H1 (cell line): Measurements from ENCODE around the gene OTUD5. TPM values are rescaled to one million over a fixed set of nuclear protein-coding genes. Genes with fewer than 3 reads are reported as not detected.

Source experiments
- BCL11A ChIP-seq, 2 experiments: IDR thresholded peaks; one replicate each; pipeline ENCODE4 v1.6.1; 2011; ENCODE audit warnings: low read depth in 2 of 2, low read length in 2 of 2, mild to moderate bottlenecking in 2 of 2
- JUND ChIP-seq: IDR thresholded peaks from 2 replicates; pipeline ENCODE4 v1.6.1; 2011; ENCODE audit warnings: mild to moderate bottlenecking, improper control_type of control experiment, low read length
- NRF1 ChIP-seq: IDR thresholded peaks from 2 replicates; pipeline ENCODE4 v1.6.1; 2011; ENCODE audit warnings: mild to moderate bottlenecking, low read depth, low read length, improper control_type of control experiment
- PHF8 ChIP-seq: fragments of 200-600 bp; sonication (generic); conservative IDR thresholded peaks from 2 replicates; pipeline ENCODE4 v1.7.1; 2012; ENCODE audit warnings: low read depth, mild to moderate bottlenecking, inconsistent platforms, low read length, moderate library complexity
- SIN3A ChIP-seq, 2 experiments: IDR thresholded peaks in 1 of 2; conservative IDR thresholded peaks in 1 of 2; 2 replicates each; pipeline ENCODE4 v1.6.1; 2011 to 2012; ENCODE audit warnings: low read length in 2 of 2, improper control_type of control experiment in 1 of 2, low read depth in 1 of 2, mild to moderate bottlenecking in 1 of 2
- TAF1 ChIP-seq: IDR thresholded peaks from 2 replicates; pipeline ENCODE4 v1.6.1; 2011; ENCODE audit warnings: mild to moderate bottlenecking, low read depth, low read length
- TBP ChIP-seq: IDR thresholded peaks from 2 replicates; pipeline ENCODE4 v1.6.1; 2011; ENCODE audit warnings: low read depth, low read length, improper control_type of control experiment
- polyA plus RNA-seq, 7 experiments: library from polyadenylated mRNA; depleted of rRNA in 3 of 7; stranded (reverse) in 5 of 7; unstranded in 2 of 7; fragments of >200 nt in 5 of 7; fragments of 200-250 nt in 2 of 7; gene quantifications; 1 replicate in 5 of 7; 2 replicates in 1 of 7; 4 replicates in 1 of 7; pipeline versions ENCODE4 v1.2.1 to v1.2.3, GENCODE V29; 2011 to 2013; ENCODE audit warnings: missing spikeins in 2 of 7, mixed read lengths in 2 of 7
- total RNA-seq: library from RNA; stranded (reverse); fragmentation: NEBNext Ultra II Directional; extraction: Animal tissue kit (Norgen Biotek cat#: 25700); gene quantifications from 2 replicates; pipeline ENCODE4 v1.2.1, GENCODE V29; 2021
- TF ChIP-seq, protein P1 (sequence below): IDR thresholded peaks from 2 replicates; pipeline ENCODE4 v1.6.1; 2012; ENCODE audit warnings: low read length, inconsistent platforms

OTUD5 gene
- total and polyA plus RNA-seq, 2 of the 8 experiments (the other 6 are each of a cell fraction or from before 2014, with no cell fraction given), result 46.3 to 53.5 TPM

- TF ChIP-seq, protein P1, sequence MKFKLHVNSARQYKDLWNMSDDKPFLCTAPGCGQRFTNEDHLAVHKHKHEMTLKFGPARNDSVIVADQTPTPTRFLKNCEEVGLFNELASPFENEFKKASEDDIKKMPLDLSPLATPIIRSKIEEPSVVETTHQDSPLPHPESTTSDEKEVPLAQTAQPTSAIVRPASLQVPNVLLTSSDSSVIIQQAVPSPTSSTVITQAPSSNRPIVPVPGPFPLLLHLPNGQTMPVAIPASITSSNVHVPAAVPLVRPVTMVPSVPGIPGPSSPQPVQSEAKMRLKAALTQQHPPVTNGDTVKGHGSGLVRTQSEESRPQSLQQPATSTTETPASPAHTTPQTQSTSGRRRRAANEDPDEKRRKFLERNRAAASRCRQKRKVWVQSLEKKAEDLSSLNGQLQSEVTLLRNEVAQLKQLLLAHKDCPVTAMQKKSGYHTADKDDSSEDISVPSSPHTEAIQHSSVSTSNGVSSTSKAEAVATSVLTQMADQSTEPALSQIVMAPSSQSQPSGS, result no peak
- TF ChIP-seq JUND, result no peak
- TF ChIP-seq BCL11A (IDR thresholded peaks at IDR 0.05; ENCODE audit: low read depth in 2 of 2, low read length in 2 of 2), result no peak
- no peak for TF ChIP-seq TAF1
- no peak for TF ChIP-seq SIN3A (conservative IDR thresholded peaks at IDR 0.05 in 1 of 2, IDR thresholded peaks at IDR 0.05 in 1 of 2; ENCODE audit: low read depth in 1 of 2, low read length in 2 of 2)
- no peak for TF ChIP-seq TBP
- no peak for TF ChIP-seq PHF8
- no peak for TF ChIP-seq NRF1
- TF ChIP-seq, all 59 proteins: peak for 2
Observed at GRCh38 chrX:48971249-48972219, 14.1 kb upstream of the OTUD5 start, which contains the start of gene KCND1 (continued).
